ENCODE measurements around the gene TAF4B.

DNA sequence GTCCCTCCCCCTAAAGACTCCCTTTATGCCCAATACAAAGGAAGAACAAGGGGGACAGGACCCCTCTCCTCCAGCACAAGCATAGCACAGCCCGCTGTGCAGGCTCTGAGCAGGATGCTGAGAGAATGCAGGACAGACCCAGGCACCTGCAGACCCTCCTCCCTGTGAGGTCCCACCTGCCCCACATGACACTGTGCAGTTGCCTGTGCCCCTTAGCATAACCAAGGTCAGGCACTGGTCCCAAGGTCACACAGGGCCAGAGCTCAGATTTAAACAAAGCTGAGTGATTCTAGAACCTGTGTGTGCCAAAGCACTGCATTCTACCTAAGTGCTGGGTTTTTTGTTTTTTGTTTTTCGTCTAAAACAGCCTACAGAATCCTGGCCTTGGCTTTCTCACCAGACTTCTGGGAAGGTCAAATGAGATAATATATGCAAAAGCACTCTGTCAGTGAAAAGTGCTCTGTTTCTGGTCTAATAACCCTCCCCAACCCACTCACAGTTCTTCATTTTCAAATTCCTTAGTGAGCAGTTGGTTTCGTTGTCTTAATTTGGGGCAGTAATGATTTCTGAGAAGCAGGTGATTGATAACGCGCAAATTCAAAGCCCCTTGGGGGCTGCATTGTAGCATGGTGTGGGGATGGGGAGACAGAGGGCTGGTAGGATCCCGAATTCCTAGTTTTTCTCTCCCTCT, 196.4 kb downstream of the TAF4B start:
- TF ChIP-seq POLR2AphosphoS5 (IDR thresholded peaks at IDR 0.05; ENCODE audit: control insufficient read depth, insufficient read depth, low read depth, low read length) (no peak), CTCF (IDR thresholded peaks at IDR 0.05 in 2 of 3, conservative IDR thresholded peaks at IDR 0.05 in 1 of 3; ENCODE audit: insufficient read depth in 2 of 3, low read depth in 1 of 3, low read length in 3 of 3) (no peak), KDM2B (CRISPR knock-in tag; IDR thresholded peaks at IDR 0.05) (no peak), IFI16 (CRISPR knock-in tag; IDR thresholded peaks at IDR 0.05) (no peak), ATF6 (CRISPR knock-in tag; IDR thresholded peaks at IDR 0.05) (no peak), GATAD2B (IDR thresholded peaks at IDR 0.05; ENCODE audit: borderline replicate concordance) (no peak), BRD4 (IDR thresholded peaks at IDR 0.05) (no peak), SNRNP70 (optimal IDR thresholded peaks at IDR 0.05; ENCODE audit: low read depth, low read length) (no peak), E4F1 (CRISPR knock-in tag; IDR thresholded peaks at IDR 0.05; ENCODE audit: borderline replicate concordance) (no peak), POLR2A (conservative IDR thresholded peaks at IDR 0.05) (no peak), NONO (IDR thresholded peaks at IDR 0.05; ENCODE audit: low read depth in 2 of 2, low read length in 1 of 2) (no peak)
- TF ChIP-seq, protein P1, sequence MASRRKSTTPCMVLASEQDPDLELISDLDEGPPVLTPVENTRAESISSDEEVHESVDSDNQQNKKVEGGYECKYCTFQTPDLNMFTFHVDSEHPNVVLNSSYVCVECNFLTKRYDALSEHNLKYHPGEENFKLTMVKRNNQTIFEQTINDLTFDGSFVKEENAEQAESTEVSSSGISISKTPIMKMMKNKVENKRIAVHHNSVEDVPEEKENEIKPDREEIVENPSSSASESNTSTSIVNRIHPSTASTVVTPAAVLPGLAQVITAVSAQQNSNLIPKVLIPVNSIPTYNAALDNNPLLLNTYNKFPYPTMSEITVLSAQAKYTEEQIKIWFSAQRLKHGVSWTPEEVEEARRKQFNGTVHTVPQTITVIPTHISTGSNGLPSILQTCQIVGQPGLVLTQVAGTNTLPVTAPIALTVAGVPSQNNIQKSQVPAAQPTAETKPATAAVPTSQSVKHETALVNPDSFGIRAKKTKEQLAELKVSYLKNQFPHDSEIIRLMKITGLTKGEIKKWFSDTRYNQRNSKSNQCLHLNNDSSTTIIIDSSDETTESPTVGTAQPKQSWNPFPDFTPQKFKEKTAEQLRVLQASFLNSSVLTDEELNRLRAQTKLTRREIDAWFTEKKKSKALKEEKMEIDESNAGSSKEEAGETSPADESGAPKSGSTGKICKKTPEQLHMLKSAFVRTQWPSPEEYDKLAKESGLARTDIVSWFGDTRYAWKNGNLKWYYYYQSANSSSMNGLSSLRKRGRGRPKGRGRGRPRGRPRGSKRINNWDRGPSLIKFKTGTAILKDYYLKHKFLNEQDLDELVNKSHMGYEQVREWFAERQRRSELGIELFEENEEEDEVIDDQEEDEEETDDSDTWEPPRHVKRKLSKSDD (conservative IDR thresholded peaks at IDR 0.05; ENCODE audit: low read length): no peak
